Measurements from ENCODE around the gene HDAC7.

The HDAC7 gene

DNA sequence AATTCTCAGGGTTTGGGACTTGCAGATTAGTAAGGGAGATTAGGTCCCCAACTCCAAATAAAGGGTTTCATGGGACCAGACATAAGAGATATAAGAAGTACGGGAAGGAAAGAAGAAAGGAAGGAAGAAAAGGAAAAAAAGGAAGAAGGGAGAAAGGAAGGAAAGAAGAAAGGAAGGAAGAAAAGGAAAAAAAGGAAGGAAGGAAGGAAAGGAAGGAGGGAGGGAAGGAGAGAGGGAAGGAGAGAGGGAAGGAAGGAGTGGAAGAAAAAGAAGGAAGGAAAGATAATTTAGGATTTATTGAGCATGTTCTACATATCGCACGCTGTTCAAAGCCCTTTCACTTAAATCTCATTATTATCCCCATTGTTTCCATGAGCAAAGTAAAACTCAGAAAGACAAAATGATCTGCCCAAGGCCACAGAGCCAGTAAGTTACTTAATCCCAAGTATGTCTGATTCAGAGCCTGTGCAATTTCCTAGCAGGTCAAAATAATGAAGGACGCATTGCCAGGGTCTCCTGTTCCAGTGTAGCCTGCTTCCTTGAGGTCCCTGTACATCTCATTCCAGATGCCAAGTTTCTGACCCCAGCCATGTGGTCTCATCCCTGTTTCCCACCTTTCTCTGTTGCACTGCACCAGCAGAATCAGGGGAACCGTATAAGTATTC, 3.9 kb upstream of the HDAC7 start:
- no peak overlapping the region for H3K4me3 ChIP-seq (replicated peaks; ENCODE audit: low read depth, low read length)
- peak; percentile 51 for DNase-seq (ENCODE audit: low read depth)
- TF ChIP-seq, protein P1, sequence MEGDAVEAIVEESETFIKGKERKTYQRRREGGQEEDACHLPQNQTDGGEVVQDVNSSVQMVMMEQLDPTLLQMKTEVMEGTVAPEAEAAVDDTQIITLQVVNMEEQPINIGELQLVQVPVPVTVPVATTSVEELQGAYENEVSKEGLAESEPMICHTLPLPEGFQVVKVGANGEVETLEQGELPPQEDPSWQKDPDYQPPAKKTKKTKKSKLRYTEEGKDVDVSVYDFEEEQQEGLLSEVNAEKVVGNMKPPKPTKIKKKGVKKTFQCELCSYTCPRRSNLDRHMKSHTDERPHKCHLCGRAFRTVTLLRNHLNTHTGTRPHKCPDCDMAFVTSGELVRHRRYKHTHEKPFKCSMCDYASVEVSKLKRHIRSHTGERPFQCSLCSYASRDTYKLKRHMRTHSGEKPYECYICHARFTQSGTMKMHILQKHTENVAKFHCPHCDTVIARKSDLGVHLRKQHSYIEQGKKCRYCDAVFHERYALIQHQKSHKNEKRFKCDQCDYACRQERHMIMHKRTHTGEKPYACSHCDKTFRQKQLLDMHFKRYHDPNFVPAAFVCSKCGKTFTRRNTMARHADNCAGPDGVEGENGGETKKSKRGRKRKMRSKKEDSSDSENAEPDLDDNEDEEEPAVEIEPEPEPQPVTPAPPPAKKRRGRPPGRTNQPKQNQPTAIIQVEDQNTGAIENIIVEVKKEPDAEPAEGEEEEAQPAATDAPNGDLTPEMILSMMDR (IDR thresholded peaks at IDR 0.05; ENCODE audit: low read length, missing control alignments): no peak

DNA sequence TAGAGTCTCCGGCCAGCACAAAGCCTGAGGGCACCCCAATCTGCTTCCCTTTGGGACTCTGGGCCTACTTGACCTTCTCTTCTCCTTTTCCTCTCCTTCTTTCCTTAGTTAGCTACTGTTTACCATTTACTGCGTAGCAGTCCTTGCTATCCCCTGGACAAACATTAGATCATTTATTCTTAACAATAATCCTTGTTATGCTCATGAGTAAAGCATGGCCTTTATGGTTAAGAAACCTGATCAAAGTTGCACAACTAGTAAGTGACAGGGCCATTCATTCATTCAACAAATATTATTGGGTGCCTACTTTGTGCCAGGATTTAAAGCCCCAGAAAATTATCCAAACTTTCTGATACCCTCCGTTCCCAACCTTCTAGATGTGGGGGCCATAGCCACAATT, 3.2 kb upstream of the HDAC7 start:
- TF ChIP-seq, protein P1 (IDR thresholded peaks at IDR 0.05; ENCODE audit: low read length, missing control alignments): no peak
- DNase-seq (ENCODE audit: low read depth): no peak
- H3K4me3 ChIP-seq (replicated peaks; ENCODE audit: low read depth, low read length): no peak overlapping the region

DNA sequence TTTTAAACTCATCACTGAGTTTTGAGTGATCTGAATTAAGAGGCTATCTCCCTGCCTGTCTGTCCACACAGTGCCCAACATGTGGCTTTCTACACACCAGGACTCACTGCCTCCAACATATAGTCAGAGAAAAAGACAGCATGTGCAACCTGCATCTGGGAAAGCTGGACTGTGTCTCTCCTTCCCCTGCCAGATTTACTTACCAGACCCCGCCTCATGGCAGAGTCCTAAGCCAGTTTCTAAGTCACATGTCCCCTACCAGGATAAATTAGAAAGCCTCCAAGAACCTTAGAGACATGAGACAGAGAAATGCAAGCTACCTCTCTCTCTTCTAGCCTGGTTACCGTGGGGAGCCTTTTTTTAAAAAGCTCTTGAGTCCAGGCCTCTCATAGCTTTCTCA, 2.7 kb upstream of the HDAC7 start:
- no peak overlapping the region for H3K4me3 ChIP-seq (replicated peaks; ENCODE audit: low read depth, low read length)
- TF ChIP-seq, protein P1 (IDR thresholded peaks at IDR 0.05; ENCODE audit: low read length, missing control alignments): no peak
- no peak for DNase-seq (ENCODE audit: low read depth)

DNA sequence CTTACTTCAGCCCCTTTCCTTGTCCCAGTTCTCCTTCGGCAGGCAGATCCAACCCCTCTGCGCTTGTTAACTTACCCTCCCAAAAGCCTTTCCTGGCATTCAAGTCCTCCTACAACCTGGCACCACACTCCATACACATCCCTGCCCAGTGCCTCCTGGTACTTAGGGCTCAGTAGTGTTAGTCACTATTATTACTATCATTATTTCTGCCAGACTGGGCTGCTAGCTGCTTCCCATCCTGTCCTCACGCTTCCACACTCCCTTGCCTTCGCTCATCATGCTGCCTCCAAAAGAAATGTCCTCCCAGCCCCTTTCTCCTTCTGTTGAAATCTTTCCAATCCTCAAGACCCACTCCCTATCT, 1.6 kb upstream of the HDAC7 start:
- TF ChIP-seq, protein P1 (IDR thresholded peaks at IDR 0.05; ENCODE audit: low read length, missing control alignments): no peak
- H3K4me3 ChIP-seq (replicated peaks; ENCODE audit: low read depth, low read length): no peak overlapping the region
- no peak for DNase-seq (ENCODE audit: low read depth)

DNA sequence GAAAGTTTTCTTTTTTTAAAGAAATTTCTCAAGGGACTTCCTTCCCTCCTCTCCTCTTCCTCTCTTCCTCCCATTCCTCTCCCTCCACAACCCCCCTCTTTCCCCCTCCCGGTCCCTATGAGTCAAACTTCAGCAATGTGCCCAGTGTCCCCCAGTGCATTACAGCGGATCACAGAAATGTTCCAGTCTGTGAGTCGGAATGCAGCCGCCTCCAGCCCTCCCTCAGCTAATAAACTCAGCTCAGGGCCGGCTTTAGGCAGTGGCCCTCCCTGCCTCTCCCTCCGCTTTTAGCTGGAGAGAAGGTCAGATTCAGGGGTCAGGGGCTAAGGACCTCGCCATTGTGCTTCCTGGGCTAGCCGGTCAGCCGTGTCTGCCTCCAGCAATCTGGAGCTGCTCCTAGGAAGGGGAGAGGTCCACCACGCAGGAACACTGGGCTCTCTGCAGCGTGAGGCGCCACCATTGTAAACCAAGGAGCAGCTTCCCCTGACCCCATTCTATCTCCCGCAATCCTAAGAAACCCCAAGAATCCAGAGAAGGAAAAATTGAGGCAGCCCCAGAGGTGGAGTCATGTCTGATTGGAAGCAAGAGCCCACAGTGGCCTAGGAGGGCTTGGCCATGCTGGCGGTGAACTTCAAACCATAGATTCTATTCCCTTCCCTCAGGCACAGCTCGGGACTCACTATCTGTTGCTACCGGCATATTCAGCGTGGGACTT, 1.1 kb upstream of the HDAC7 start:
- peak; percentile 98 for DNase-seq (ENCODE audit: low read depth)
- peak overlapping the region; percentile 61 for H3K4me3 ChIP-seq (replicated peaks; ENCODE audit: low read depth, low read length)
- TF ChIP-seq, protein P1 (IDR thresholded peaks at IDR 0.05; ENCODE audit: low read length, missing control alignments): no peak

DNA sequence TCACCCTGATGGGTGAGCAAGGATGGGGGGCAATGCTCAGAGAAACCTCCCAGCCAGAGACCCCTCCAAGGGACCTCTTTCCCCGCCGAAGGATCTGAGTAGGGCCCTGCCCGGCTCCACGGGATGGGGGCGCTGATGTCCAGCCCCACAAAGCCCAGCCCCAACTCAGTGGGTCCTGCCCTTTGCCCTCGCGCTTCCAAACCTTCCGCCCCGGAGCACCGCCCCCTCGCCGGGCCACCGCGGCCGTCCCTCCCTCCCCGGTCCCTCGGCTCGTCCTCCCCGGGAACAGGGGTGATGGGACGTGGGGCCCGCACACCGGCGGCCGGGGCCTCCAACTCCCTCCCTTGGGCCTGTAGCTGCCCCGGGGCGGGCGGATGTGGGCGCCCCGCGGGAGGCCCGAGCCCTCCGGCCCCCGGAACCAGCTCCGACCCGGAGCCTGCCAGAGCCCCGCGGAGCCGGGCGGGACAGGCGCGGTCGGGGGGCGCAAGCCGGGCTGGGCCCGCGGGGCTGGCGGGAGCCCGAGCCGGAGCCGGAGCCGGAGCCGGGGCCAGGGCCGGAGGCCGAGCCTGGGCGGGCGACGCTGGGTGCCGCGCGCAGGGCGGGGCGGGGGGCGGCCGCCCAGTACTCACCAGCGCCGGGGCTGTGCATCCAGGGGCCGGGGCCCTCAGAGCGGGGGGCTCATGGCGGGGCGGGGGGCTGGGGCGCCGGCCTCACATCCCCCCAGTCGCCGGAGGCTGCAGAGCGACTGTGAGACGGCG, 386 bp downstream of the HDAC7 start:
- H3K4me3 ChIP-seq (replicated peaks; ENCODE audit: low read depth, low read length): peak overlapping the region; percentile 92
- TF ChIP-seq, protein P1 (IDR thresholded peaks at IDR 0.05; ENCODE audit: low read length, missing control alignments): peak; percentile 14
- no peak for DNase-seq (ENCODE audit: low read depth)

All from fibroblast of pulmonary artery (primary cell).